Subcutaneous abdominal adipose tissue (tissue), 5 donors: Measurements from ENCODE around the gene HCN4.

Experiments
- H3K27ac ChIP-seq: one replicate; pipeline ENCODE4 v1.7.0; 2013; ENCODE audit warnings: low read depth, mild to moderate bottlenecking, inconsistent platforms, low read length, moderate library complexity
- H3K27me3 ChIP-seq, 5 donors: one replicate each; pipeline ENCODE4 v1.7.0; 2013; ENCODE audit warnings: low read length in 5 of 5, inconsistent platforms in 1 of 5; ENCODE audit not compliant: control insufficient read depth in 5 of 5, insufficient read depth in 4 of 5
- H3K36me3 ChIP-seq, 5 donors: one replicate each; pipeline ENCODE4 v1.7.0; 2013; ENCODE audit warnings: low read length in 5 of 5; ENCODE audit not compliant: control insufficient read depth in 5 of 5, insufficient read depth in 5 of 5
- H3K4me1 ChIP-seq, 5 donors: one replicate each; pipeline ENCODE4 v1.7.0; 2013; ENCODE audit warnings: low read length in 5 of 5, mild to moderate bottlenecking in 3 of 5, moderate library complexity in 1 of 5; ENCODE audit not compliant: control insufficient read depth in 5 of 5, insufficient read depth in 5 of 5
- H3K4me3 ChIP-seq, 5 donors: one replicate each; pipeline ENCODE4 v1.7.0; 2013; ENCODE audit warnings: low read length in 5 of 5, low read depth in 1 of 5
- H3K9ac ChIP-seq, 5 donors: one replicate each; pipeline ENCODE4 v1.7.0; 2013; ENCODE audit warnings: low read length in 5 of 5, mild to moderate bottlenecking in 4 of 5, moderate library complexity in 3 of 5
- H3K9me3 ChIP-seq, 5 donors: one replicate each; pipeline ENCODE4 v1.7.0; 2013; ENCODE audit warnings: low read length in 5 of 5; ENCODE audit not compliant: control insufficient read depth in 5 of 5
- donor health status: healthy.
- donor health status: healthy.
- donor health status: healthy.
- donor health status: healthy.
- donor health status: healthy.

HCN4 gene

DNA sequence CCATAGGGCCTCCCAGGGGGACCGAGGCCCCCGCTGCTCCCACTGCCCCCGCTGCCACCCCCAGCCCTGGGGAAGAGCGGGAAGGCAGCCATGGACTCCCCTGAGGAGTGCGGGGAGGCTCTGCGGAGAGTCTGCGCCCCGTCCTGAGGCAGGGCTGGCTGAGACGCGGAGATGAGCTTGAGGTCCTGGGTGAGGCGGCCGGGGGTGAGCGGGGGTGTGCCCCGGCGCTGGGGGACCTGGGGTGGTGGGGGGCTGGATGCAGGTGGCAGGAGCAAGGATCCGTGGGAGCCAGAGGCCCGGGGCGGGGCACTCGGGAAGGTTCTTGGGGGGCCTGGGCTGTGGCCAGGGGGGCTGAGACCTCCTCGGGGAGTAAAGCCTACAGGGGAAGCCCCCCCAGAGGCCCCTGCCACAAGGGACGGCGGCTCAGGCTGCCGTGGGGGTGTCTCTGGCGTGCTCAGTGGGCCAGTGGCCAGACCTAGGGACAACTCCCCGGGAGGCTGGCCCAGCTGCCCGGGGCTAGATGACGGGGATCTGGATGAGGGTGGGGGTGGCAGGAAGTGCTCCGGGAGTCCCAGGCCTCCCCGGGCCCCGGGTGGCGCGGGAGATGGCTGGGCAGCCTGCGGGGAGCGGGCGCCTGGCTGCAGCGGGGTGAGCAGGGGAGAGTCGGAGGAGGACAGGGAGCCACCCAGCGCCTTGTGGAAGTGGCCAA is 45.9 kb downstream of the HCN4 start:
- peaks cover 20 to 37% (median 27%) of the 10 kb centered on the region in 5 donors for H3K27me3 ChIP-seq
- H3K9ac ChIP-seq, result no peak overlapping the region

DNA sequence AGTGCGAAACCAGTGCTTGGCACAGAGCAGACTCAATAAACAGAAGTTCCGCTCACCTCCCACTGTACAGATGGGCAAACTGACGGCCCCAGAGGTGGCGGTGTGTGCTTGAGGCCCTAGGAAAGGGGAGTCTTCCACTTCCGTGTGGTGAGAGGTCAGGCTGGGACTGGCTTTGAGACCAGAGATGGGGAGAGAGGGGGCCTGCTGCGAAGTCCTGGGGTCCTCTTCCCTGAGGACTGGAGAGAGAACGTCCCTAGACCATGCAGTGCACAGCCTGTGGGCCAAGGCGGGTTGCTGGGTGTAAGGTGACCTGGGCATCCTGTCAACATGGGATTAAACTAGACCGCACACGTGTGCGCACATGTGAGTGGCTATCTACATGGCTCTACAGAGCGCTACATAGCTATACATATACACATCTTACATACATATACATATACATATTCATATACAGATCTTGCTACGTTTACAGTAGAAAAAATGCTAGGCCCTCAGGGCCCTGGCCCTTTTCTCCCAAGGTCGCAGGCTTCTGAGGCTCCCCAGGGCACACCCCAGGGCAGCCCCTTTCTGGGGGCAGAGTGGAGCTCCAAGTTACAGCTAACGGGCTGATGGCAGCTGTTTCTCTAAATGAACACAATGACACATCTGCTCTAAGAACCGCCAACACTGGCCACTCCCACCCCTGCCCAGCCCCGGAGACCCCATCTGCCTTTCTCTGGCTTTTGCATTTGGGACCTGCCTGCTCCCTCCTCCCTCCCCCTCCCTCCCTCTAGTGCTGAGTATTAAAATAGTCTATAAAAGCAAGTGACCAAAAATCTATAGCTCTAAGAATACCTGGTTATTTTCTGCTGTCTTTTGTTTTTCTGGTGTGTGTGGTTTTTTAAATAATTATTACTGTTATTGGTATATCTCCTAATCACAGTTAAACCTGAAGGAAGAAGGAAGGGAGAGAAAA is 47.0 kb downstream of the HCN4 start:
- Histone ChIP-seq H3K27me3 (peaks cover 22 to 39% (median 27%) of the 10 kb centered on the region in 5 donors), H3K9me3 (peaks cover 0 to 2% (median 0%) of the 10 kb centered on the region in 5 donors), H3K36me3 (no peaks in the 10 kb centered on the region), H3K27ac (no peak overlapping the region), H3K4me1 (peaks cover 0 to 5% (median 0%) of the 10 kb centered on the region in 5 donors), H3K4me3 (no peak overlapping the region), H3K9ac (no peak overlapping the region)

More for the DNA sequence above, 45.9 kb downstream of the HCN4 start:
- H3K27ac ChIP-seq, result no peak overlapping the region
- H3K4me1 ChIP-seq, result peaks cover 0 to 5% (median 0%) of the 10 kb centered on the region in 5 donors
- H3K36me3 ChIP-seq, result no peaks in the 10 kb centered on the region
- H3K9me3 ChIP-seq, result peaks cover 0 to 2% (median 0%) of the 10 kb centered on the region in 5 donors
- no peak overlapping the region for H3K4me3 ChIP-seq

DNA sequence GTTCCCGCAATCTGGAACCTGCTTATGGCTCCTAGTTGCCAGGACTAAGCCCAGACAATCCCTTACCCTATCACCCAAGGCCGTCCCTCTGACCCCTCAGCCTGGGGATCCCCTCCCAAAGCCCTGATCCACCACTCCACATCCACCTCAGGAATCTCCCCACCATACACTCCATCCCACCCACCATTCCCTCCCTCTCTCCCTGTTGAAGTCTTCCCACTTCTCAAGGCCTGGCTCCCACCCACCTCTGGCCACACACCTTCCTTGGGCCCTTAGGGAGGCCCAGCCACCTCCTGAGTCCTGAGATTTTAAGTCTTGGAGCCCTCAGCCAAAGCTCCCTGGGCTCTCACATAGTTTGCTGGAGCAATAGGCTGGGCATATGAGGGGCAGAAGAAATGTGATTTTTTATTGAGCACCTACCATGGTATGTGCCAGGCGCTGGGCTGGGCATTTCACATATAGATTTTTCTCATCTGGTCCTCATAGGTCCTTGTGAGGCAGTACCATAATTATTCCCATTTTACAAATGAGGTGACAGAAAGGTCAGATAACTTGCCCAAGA is 48.1 kb downstream of the HCN4 start:
- Histone ChIP-seq H3K36me3 (no peaks in the 10 kb centered on the region), H3K27ac (no peak overlapping the region), H3K9me3 (peaks cover 0 to 2% (median 0%) of the 10 kb centered on the region in 5 donors), H3K27me3 (peaks cover 22 to 39% (median 24%) of the 10 kb centered on the region in 5 donors), H3K4me1 (peaks cover 0 to 4% (median 0%) of the 10 kb centered on the region in 5 donors), H3K4me3 (no peak overlapping the region), H3K9ac (no peak overlapping the region)

DNA sequence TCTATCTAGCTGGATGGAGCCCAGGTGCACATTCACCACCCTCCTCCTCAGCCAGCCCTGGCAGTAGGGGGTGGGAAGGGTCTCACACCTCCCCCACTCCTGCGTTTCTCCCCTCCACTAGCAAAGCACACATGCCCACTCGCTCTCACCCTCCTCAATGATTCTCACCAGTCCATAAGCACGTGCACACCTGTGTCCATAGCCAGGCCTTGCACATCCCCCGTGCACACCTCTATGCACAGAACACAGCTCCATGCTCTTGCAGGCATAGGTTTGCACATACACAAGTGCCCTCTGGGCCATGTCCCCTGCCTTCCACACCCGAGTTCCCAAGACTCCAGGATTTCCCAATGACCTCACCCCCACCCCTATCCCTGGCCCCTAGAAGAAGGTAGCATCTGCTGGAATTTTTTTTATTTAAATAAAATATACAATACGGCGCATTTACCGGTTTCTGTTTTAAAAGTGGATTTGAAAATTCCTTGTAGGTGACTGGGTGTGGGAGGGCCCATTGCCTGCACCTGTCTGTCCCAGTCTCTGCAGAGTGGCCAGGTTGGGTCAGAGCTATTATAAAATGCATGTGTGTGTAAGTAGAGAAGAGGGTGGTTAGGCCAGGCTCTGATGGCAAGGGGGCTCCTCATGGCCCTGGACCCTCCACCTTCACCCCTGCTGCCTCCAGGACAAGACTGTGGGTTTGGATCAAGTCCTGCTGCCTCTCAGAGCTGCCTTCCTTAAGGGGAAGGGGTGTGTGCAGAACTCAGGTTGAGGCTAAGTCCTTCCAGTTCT is 49.1 kb downstream of the HCN4 start:
- Histone ChIP-seq H3K36me3 (no peaks in the 10 kb centered on the region), H3K9me3 (peaks cover 0 to 2% (median 0%) of the 10 kb centered on the region in 5 donors), H3K27ac (no peak overlapping the region), H3K9ac (no peak overlapping the region), H3K4me3 (no peak overlapping the region), H3K4me1 (no peaks in the 10 kb centered on the region), H3K27me3 (peaks cover 15 to 37% (median 24%) of the 10 kb centered on the region in 5 donors)

DNA sequence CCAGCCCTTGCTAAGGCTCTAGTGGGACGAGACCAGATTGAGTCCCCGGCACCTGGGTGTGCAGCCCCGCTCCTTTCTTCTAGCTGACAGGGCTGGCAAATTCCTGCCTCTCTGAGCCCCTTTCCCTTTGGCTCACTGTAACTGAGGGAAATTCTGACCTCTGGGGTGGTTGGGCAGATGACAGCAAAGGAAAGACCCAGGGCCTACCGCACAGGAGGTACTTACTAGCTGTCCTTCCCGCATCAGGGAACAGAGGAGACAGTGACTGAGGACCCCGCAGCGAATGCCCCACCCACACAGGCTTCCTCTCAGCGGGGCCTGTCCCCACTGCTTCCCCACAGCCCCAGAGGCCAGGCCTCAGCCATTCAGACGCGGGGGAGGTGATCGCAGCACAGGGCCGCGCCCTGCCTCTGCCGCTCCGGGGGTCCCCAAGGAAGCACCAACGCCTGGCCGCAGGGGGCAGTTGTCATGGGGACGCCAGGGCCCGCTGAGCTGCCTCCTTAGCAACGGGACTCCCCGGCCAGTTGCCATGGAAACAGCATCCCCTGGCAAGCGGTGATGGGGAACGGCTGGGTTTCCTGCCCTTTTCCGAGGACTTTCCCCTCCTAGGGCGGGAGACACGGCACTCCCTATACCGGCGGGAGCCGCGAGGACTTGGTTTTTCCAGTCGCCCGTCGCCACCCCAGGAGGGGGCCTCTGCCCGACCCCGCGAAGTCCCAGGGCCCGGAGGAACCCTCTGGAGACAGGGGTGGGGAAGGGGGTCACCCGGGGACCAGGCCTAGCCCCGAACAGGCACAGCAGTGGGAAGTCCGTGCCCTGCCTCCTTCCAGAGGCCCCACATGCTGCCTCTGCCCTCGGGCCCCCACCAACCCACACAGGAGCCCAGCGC is 50.1 kb downstream of the HCN4 start:
- Histone ChIP-seq H3K9ac (no peak overlapping the region), H3K9me3 (no peaks in the 10 kb centered on the region), H3K27ac (no peak overlapping the region), H3K36me3 (no peaks in the 10 kb centered on the region), H3K4me3 (no peak overlapping the region), H3K4me1 (no peaks in the 10 kb centered on the region), H3K27me3 (peaks cover 15 to 34% (median 23%) of the 10 kb centered on the region in 5 donors)

DNA sequence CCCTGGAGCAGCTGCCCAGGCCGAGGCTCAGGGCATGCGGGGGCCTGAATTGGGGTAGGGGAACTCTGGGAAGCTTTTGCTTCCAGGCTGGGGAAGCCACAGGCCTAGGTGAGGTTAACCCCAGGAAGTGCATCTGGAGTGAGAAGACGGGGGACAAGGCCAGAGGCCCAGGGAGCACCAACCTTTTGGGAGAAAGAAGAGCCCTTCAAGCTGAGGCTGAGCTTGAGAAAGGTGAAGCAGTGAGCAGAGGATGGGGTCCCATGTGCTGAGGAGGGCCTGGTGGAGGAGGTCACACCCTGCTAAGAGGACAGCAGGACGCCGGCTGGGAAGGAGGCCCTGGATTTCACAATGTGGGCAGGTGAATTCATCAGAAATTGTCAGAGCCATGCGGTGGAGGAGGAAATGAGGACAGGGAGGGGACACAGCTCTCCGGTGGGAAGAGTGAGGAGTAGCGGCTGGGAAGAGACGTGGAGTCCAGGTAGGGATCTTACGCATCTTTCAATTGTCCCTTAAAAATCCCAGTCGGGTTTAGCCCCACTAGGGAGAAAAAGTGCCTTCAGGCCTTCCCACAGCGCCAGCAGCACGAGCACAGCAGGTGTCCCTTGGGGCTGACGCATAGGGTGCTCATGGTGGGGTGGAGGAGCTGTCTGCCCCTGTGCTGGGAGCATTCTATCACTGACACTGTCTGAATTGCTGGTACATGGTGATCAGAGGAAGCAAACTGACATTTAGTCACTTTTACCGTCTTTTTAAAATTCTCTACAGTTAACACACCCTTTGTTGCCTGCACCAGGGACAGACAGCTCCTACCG is 50.9 kb downstream of the HCN4 start:
- H3K27ac ChIP-seq, result no peak overlapping the region
- no peaks in the 10 kb centered on the region for H3K36me3 ChIP-seq
- no peak overlapping the region for H3K4me3 ChIP-seq
- H3K4me1 ChIP-seq, result no peaks in the 10 kb centered on the region
- H3K9ac ChIP-seq, result no peak overlapping the region
- H3K9me3 ChIP-seq, result no peaks in the 10 kb centered on the region
- H3K27me3 ChIP-seq, result peaks cover 15 to 32% (median 20%) of the 10 kb centered on the region in 5 donors

DNA sequence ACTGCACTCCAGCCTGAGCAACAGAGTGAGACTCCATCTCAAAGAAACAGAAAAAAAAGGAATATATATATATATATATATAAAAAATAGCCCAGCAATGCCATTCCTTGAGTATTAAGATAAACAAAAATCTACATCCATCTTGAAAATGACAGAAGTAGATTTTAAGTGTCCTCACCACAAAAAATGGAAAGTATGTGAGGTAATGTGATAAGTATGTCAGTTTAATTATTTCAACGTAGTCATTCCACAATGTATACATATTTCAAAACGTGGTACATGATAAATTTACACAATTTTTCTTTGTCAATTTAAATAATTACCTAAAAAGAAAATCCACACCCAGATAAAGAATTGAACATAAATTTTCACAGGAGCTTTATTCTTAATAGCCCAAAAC is 54.9 kb downstream of the HCN4 start:
- Histone ChIP-seq H3K9me3 (no peaks in the 10 kb centered on the region), H3K9ac (no peak overlapping the region), H3K27me3 (peaks cover 3 to 12% (median 9%) of the 10 kb centered on the region in 5 donors), H3K4me3 (no peak overlapping the region), H3K4me1 (no peaks in the 10 kb centered on the region), H3K36me3 (no peaks in the 10 kb centered on the region), H3K27ac (no peak overlapping the region)

DNA sequence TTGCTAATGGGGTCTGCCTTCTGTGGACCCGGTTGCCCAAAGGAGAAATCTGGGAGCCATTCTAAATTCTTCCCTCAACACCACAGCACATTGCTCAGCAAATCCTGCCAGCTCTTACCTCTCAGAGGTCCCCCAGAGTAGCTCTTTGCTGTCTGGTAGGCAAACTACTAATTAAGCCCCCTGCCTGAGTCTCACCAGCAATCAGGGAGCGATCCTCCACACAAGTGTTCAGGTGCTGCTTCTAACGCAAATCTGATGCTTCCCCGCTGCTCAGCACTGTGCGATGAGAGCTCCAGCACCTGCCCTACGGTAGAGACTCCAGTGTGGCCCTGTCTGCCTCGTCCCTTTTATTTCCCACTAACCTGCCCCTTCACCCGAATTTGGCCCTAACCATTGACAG is 60.5 kb downstream of the HCN4 start:
- H3K4me1 ChIP-seq, result peaks cover 0 to 8% (median 0%) of the 10 kb centered on the region in 5 donors
- H3K9ac ChIP-seq, result no peak overlapping the region
- no peak overlapping the region for H3K4me3 ChIP-seq
- no peaks in the 10 kb centered on the region for H3K9me3 ChIP-seq
- H3K36me3 ChIP-seq, result peaks cover 0 to 7% (median 5%) of the 10 kb centered on the region in 5 donors
- no peaks in the 10 kb centered on the region for H3K27me3 ChIP-seq
- H3K27ac ChIP-seq, result no peak overlapping the region
